ENCODE results near the gene PPP2CA. TPM values are rescaled to one million over a fixed set of nuclear protein-coding genes. Genes with fewer than 3 reads are reported as not detected.

Gene PPP2CA
- total and polyA plus RNA-seq, 9 of the 15 experiments (the other 6 are each of a cell fraction or from before 2014, with no cell fraction given), result 23.0 to 257 (median 109) TPM

- TF ChIP-seq CREB1 (IDR thresholded peaks at IDR 0.05) (no peak), CREB1 (CRISPR knock-in tag; IDR thresholded peaks at IDR 0.05) (no peak), ATF3 (IDR thresholded peaks at IDR 0.05) (no peak), ATF3 (CRISPR knock-in tag; conservative IDR thresholded peaks at IDR 0.05) (no peak), ZNF174 (CRISPR knock-in tag; IDR thresholded peaks at IDR 0.05) (no peak), FOS (IDR thresholded peaks at IDR 0.05; ENCODE audit: extremely low read depth, insufficient read length) (no peak), NCOA4 (IDR thresholded peaks at IDR 0.05; ENCODE audit: partially characterized antibody) (no peak), HDAC6 (IDR thresholded peaks at IDR 0.05; ENCODE audit: low read depth, low read length) (no peak), CEBPG (CRISPR knock-in tag; IDR thresholded peaks at IDR 0.05) (0 out of 2 replicates have a peak, but pooled peaks have one; percentile 11), CEBPG (tag; conservative IDR thresholded peaks at IDR 0.05 in 1 of 2, IDR thresholded peaks at IDR 0.05 in 1 of 2) (no peak), ZFPM2 (CRISPR knock-in tag; IDR thresholded peaks at IDR 0.05) (no peak), MCM7 (IDR thresholded peaks at IDR 0.05) (no peak), ESRRA (IDR thresholded peaks at IDR 0.05; ENCODE audit: borderline replicate concordance, low read depth) (no peak)
- TF ChIP-seq, protein P1, sequence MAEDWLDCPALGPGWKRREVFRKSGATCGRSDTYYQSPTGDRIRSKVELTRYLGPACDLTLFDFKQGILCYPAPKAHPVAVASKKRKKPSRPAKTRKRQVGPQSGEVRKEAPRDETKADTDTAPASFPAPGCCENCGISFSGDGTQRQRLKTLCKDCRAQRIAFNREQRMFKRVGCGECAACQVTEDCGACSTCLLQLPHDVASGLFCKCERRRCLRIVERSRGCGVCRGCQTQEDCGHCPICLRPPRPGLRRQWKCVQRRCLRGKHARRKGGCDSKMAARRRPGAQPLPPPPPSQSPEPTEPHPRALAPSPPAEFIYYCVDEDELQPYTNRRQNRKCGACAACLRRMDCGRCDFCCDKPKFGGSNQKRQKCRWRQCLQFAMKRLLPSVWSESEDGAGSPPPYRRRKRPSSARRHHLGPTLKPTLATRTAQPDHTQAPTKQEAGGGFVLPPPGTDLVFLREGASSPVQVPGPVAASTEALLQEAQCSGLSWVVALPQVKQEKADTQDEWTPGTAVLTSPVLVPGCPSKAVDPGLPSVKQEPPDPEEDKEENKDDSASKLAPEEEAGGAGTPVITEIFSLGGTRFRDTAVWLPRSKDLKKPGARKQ (CRISPR knock-in tag; IDR thresholded peaks at IDR 0.05), result no peak
- TF ChIP-seq, protein P2, sequence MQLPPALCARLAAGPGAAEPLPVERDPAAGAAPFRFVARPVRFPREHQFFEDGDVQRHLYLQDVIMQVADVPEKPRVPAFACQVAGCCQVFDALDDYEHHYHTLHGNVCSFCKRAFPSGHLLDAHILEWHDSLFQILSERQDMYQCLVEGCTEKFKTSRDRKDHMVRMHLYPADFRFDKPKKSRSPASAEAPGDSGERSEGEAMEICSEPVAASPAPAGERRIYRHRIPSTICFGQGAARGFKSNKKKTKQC (CRISPR knock-in tag; IDR thresholded peaks at IDR 0.05), result peak; percentile 35
- TF ChIP-seq, protein P3, sequence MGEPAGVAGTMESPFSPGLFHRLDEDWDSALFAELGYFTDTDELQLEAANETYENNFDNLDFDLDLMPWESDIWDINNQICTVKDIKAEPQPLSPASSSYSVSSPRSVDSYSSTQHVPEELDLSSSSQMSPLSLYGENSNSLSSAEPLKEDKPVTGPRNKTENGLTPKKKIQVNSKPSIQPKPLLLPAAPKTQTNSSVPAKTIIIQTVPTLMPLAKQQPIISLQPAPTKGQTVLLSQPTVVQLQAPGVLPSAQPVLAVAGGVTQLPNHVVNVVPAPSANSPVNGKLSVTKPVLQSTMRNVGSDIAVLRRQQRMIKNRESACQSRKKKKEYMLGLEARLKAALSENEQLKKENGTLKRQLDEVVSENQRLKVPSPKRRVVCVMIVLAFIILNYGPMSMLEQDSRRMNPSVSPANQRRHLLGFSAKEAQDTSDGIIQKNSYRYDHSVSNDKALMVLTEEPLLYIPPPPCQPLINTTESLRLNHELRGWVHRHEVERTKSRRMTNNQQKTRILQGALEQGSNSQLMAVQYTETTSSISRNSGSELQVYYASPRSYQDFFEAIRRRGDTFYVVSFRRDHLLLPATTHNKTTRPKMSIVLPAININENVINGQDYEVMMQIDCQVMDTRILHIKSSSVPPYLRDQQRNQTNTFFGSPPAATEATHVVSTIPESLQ (CRISPR knock-in tag; IDR thresholded peaks at IDR 0.05), result 0 out of 2 replicates have a peak, but pooled peaks have one; percentile 59
These were observed 744 bp upstream of the PPP2CA start (continued) for GRCh38 chr5:134226441-134227192.

All from K562 (cell line).